ENCODE results near the gene EIF4G3. TPM values are rescaled to one million over a fixed set of nuclear protein-coding genes. Genes with fewer than 3 reads are reported as not detected.

The EIF4G3 gene
- total and polyA plus RNA-seq, 9 of the 15 experiments (the other 6 are each of a cell fraction or from before 2014, with no cell fraction given), result 6.7 to 40.5 (median 32.1) TPM

DNA sequence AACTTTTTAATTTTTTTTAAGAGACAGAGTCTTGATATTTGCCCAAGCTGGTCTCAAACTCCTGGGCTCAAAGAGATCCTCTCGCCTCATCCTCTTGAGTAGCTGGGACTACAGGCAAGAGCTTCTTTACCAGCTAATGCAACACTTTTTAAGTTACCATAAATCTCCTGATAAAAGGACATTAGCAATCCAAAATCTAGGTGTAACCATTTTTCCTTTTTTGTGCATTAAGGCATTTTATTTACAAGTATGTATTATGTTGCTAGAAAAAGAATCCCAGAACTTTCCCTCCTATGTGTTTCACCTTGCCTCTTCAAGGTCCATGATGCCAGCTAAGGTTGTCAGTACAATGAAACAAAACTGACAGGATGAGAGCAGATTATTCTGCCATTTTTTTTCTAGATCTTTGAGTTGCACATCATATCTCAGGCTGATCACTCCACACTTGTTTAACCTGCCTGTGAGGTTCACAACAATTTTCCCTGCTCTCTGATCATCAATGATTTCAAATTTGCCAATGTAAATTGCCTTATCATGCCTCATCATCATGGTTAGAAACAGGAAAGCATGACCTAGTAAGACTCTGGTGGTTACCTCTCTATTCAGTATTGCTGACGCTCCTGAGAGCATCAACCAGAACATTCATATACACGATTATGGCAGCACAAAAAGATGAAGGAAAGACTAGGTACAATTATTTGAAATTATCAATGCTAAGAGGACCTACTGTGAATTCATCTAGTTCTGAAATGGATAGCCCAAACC lies 173.2 kb downstream of the EIF4G3 start:
- in situ Hi-C loops (cut with MboI), result no loop called here
- no peak for ATAC-seq
- no peaks in the 10 kb centered on the region for H3K9me3 ChIP-seq (replicated peaks; ENCODE audit: control insufficient read depth, insufficient read depth, low read depth, low read length)
- peaks cover 0 to 7% of the 10 kb centered on the region in 2 experiments; a peak in 1 of 5 replicates for H3K4me1 ChIP-seq (replicated peaks in 1 of 2; ENCODE audit: control insufficient read depth in 2 of 2, insufficient read depth in 2 of 2, low read length in 2 of 2)
- no peak for TF ChIP-seq KLF13 (tag; IDR thresholded peaks at IDR 0.05; ENCODE audit: borderline replicate concordance, low read depth)
- TF ChIP-seq, protein P1, sequence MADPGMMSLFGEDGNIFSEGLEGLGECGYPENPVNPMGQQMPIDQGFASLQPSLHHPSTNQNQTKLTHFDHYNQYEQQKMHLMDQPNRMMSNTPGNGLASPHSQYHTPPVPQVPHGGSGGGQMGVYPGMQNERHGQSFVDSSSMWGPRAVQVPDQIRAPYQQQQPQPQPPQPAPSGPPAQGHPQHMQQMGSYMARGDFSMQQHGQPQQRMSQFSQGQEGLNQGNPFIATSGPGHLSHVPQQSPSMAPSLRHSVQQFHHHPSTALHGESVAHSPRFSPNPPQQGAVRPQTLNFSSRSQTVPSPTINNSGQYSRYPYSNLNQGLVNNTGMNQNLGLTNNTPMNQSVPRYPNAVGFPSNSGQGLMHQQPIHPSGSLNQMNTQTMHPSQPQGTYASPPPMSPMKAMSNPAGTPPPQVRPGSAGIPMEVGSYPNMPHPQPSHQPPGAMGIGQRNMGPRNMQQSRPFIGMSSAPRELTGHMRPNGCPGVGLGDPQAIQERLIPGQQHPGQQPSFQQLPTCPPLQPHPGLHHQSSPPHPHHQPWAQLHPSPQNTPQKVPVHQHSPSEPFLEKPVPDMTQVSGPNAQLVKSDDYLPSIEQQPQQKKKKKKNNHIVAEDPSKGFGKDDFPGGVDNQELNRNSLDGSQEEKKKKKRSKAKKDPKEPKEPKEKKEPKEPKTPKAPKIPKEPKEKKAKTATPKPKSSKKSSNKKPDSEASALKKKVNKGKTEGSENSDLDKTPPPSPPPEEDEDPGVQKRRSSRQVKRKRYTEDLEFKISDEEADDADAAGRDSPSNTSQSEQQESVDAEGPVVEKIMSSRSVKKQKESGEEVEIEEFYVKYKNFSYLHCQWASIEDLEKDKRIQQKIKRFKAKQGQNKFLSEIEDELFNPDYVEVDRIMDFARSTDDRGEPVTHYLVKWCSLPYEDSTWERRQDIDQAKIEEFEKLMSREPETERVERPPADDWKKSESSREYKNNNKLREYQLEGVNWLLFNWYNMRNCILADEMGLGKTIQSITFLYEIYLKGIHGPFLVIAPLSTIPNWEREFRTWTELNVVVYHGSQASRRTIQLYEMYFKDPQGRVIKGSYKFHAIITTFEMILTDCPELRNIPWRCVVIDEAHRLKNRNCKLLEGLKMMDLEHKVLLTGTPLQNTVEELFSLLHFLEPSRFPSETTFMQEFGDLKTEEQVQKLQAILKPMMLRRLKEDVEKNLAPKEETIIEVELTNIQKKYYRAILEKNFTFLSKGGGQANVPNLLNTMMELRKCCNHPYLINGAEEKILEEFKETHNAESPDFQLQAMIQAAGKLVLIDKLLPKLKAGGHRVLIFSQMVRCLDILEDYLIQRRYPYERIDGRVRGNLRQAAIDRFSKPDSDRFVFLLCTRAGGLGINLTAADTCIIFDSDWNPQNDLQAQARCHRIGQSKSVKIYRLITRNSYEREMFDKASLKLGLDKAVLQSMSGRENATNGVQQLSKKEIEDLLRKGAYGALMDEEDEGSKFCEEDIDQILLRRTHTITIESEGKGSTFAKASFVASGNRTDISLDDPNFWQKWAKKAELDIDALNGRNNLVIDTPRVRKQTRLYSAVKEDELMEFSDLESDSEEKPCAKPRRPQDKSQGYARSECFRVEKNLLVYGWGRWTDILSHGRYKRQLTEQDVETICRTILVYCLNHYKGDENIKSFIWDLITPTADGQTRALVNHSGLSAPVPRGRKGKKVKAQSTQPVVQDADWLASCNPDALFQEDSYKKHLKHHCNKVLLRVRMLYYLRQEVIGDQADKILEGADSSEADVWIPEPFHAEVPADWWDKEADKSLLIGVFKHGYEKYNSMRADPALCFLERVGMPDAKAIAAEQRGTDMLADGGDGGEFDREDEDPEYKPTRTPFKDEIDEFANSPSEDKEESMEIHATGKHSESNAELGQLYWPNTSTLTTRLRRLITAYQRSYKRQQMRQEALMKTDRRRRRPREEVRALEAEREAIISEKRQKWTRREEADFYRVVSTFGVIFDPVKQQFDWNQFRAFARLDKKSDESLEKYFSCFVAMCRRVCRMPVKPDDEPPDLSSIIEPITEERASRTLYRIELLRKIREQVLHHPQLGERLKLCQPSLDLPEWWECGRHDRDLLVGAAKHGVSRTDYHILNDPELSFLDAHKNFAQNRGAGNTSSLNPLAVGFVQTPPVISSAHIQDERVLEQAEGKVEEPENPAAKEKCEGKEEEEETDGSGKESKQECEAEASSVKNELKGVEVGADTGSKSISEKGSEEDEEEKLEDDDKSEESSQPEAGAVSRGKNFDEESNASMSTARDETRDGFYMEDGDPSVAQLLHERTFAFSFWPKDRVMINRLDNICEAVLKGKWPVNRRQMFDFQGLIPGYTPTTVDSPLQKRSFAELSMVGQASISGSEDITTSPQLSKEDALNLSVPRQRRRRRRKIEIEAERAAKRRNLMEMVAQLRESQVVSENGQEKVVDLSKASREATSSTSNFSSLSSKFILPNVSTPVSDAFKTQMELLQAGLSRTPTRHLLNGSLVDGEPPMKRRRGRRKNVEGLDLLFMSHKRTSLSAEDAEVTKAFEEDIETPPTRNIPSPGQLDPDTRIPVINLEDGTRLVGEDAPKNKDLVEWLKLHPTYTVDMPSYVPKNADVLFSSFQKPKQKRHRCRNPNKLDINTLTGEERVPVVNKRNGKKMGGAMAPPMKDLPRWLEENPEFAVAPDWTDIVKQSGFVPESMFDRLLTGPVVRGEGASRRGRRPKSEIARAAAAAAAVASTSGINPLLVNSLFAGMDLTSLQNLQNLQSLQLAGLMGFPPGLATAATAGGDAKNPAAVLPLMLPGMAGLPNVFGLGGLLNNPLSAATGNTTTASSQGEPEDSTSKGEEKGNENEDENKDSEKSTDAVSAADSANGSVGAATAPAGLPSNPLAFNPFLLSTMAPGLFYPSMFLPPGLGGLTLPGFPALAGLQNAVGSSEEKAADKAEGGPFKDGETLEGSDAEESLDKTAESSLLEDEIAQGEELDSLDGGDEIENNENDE (IDR thresholded peaks at IDR 0.05; ENCODE audit: low read depth, low read length), result peak; percentile 75
- no peak for FAIRE-seq
- no peaks in the 10 kb centered on the region for H3K9me1 ChIP-seq (ENCODE audit: control insufficient read depth, insufficient read depth, low read length)
- H3K36me3 ChIP-seq (ENCODE audit: control insufficient read depth, insufficient read depth, low read length), result no peaks in the 10 kb centered on the region
- no TSS peak for BruUV-seq (replicated peaks)
- no peak overlapping the region for H3K4me2 ChIP-seq (ENCODE audit: insufficient read depth, low read length)
- ChIA-PET POLR2A (interaction anchor here (0.6 to 2.1 kb wide), 3 partner anchors 10 to 158 kb away, joined by 3 to 7 read pairs (median 3); no protein-coding TSS in a partner anchor), CTCF (ENCODE audit: low intra/inter-chr PET ratio) (no interaction called here)
- 76% methylated on average over 3 of the region's 3 CpGs for WGBS (ENCODE audit: insufficient coverage, low coverage, missing lambda C conversion rate)
- H3K79me2 ChIP-seq (ENCODE audit: control insufficient read depth, insufficient read depth, low read length), result peaks cover 2% of the 10 kb centered on the region; the same call in 1 of the 3 replicates
- H4K20me1 ChIP-seq (replicated peaks; ENCODE audit: control insufficient read depth, insufficient read depth, low read length), result no peaks in the 10 kb centered on the region
- no peak overlapping the region for H3K27ac ChIP-seq (ENCODE audit: extremely low read depth, low read depth, low read length)
- no peak overlapping the region for H2AFZ ChIP-seq (ENCODE audit: low read depth, low read length)
- intact Hi-C loops (cut with micrococcal nuclease), result no loop called here
- no peak overlapping the region for H3K9ac ChIP-seq (ENCODE audit: insufficient read depth in 1 of 2, low read depth in 2 of 2, low read length in 2 of 2)
- no peaks in the 10 kb centered on the region for H3K27me3 ChIP-seq (ENCODE audit: control insufficient read depth in 2 of 2, insufficient read depth in 2 of 2, low read length in 2 of 2)
- no peak for DNase-seq (ENCODE audit: extremely low read depth in 1 of 4, low spot score in 3 of 4)
- H3K4me3 ChIP-seq, result no peak overlapping the region

Measured in K562 (cell line).